GM12872 (cell line): Measurements from ENCODE around the gene PARP12.

Experiments
- TF ChIP-seq, protein P1 (sequence below): IDR thresholded peaks from 3 replicates; pipeline ENCODE4 v1.5.1; 2011; ENCODE audit warnings: low read depth, mild to moderate bottlenecking, low read length, moderate library complexity; ENCODE audit not compliant: insufficient read depth

PARP12 gene

DNA sequence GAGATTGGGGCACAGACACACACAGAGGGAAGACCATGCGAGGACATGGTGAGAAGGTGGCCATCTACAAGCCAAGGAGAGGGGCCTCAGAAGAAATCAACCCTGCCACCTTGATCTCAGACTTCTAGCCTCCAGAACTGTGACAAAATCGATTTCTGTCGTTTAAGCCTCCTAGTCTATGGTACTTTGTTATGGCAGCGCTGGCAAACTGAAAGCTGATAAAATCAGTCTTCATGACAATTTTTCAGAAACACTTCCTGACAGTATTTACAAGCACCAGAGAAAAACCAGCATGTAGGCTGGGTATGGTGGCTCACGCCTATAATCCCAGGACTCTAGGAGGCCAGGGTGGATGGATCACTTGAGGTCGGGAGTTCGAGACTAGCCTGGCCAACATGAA lies 4.2 kb downstream of the PARP12 start:
- TF ChIP-seq, protein P1, sequence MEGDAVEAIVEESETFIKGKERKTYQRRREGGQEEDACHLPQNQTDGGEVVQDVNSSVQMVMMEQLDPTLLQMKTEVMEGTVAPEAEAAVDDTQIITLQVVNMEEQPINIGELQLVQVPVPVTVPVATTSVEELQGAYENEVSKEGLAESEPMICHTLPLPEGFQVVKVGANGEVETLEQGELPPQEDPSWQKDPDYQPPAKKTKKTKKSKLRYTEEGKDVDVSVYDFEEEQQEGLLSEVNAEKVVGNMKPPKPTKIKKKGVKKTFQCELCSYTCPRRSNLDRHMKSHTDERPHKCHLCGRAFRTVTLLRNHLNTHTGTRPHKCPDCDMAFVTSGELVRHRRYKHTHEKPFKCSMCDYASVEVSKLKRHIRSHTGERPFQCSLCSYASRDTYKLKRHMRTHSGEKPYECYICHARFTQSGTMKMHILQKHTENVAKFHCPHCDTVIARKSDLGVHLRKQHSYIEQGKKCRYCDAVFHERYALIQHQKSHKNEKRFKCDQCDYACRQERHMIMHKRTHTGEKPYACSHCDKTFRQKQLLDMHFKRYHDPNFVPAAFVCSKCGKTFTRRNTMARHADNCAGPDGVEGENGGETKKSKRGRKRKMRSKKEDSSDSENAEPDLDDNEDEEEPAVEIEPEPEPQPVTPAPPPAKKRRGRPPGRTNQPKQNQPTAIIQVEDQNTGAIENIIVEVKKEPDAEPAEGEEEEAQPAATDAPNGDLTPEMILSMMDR = no peak

DNA sequence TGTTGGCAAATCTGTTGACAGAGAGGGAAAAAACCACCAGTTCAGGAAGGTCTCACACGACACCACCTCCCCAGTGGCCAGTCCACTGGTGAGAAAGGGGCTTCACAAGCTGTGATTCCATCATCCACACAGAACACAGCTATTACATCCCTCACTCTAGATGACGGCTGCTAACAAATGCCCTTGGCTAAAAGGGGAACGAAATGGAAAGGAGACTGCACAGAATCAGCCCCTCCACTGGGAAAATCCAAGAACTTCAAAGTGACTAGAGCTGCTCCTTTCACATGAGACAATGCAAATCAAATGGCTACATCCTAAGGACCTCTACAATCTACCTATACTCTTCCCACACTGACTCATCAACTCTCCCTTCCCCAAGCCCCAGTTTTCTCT lies 5.6 kb downstream of the PARP12 start:
- TF ChIP-seq, protein P1 = no peak

DNA sequence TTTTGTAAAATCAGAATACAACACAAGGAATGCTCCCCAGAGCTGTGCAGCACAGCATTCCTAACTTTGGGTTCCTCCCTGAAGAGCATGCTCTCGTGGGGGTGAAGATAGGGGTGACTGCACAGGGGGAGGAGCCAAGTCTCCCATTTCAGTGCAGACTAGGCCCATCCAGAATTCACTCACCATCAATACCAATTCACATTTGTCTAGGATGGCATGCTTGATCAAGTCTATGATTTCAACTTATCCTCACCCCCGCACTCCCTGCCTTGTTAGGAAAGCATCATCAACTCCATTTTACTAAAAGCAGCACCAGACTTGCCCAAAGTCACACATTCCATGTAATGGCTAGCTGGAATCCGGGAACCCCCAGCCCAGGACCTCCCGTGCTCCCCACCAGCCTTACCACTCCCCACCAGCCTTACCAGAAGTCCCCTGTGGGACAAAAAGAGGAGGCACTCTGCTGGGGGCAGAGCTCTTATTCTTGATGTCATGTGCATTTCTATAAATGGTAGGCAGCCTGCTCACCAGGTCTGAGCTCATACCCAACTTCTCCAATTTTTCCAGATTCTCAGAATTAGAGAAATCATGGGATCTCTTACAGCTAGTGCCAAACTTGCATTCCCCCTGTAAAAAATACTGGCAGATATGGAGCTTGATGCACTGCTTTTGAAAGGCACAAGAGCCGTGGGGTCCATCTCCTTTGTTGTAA lies 6.2 kb downstream of the PARP12 start:
- TF ChIP-seq, protein P1 = no peak

DNA sequence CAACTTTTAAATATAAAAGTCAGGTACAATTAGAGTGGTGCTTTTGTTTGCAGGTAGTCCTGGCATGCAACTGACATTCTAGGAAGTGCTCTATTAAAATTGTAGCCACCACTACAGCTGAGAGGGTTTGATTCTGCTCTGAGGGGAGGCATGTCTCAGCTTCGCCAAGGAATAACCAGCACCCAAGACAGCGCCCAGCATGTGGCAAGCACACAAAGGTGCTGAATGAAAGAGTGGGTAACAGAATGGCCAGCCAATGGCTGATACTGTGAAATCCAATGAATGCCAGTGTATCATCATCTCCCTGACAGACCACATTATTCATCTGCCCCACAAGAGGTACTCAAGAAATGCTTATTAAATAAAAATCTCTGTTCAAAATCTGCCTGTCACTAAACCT lies 6.9 kb downstream of the PARP12 start:
- TF ChIP-seq, protein P1 = no peak

DNA sequence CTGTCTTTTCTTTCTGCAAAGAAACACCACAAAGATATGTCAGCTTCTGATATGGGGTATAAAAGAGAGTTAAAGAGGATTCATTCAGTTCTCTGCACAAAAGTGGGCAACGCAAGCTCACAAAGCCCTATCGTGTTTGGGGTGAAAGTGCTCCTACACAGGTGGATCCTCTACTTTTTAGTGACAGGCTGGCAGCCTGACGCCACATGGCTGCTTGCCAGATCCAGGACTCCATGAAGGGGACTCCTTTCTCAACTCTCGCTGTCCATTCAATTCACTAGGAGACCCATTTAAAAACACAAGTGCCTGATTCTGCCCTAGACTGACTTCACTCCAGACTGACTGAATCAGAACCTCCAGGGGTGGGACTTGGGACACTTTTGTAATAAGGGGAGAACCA lies 8.0 kb downstream of the PARP12 start:
- TF ChIP-seq, protein P1 = no peak

DNA sequence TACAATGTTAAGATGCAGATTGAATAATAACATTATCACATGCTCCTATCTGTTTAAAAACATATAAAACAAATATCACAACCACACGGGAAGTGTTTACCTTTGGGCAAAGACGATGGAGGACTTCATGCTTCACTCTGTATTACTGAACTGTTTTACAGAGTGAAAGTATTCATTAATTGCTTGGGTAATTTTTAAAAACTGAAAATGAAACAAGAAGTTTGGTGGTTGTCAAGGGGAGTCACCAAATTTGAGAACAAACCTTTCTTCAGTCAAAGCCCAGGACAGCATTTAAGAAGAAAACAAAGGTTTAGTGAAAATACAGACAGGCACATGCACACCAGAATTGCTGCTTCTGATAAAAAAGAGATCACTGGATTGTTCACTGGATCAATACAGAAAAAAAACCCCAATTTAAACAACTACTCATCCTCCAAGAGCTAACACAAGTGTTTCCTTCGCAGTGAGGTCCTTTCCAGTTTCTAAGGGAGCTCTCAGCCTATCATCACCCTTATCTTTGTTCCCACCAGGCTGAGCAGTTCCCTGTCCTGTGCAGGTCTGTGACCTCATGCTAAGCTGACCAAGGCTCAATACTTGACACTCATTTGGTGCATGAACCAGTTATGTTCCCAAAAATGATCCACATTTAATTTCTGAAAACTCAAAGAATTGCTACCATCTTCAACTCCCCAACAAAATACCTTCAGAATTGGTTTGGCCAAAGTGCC lies 8.8 kb downstream of the PARP12 start:
- TF ChIP-seq, protein P1 = no peak

- TF ChIP-seq, protein P1 = no peak
Measured at GRCh38 chr7:140051820-140052219, 10.9 kb downstream of the PARP12 start.
